ENCODE results near the gene GSTCD. TPM values are rescaled to one million over a fixed set of nuclear protein-coding genes. Genes with fewer than 3 reads are reported as not detected.

The GSTCD gene
- total and polyA plus RNA-seq, 2 experiments from 2014 or later, result 11.3 to 39.1 TPM

- H3K36me3 ChIP-seq (ENCODE audit: insufficient read depth), result no peaks in the 10 kb centered on the region
- H3F3A ChIP-seq (replicated peaks; ENCODE audit: low read depth), result no peaks in the 10 kb centered on the region
- no peaks in the 10 kb centered on the region for H3K79me2 ChIP-seq (replicated peaks; ENCODE audit: insufficient read depth)
- DNase-seq (ENCODE audit: low spot score), result no peak
- no peak overlapping the region for H3K27ac ChIP-seq (ENCODE audit: low read depth)
- H4K20me1 ChIP-seq (replicated peaks; ENCODE audit: insufficient read depth), result no peaks in the 10 kb centered on the region
- H3K27me3 ChIP-seq (ENCODE audit: insufficient read depth), result no peaks in the 10 kb centered on the region
- H3K9me2 ChIP-seq (ENCODE audit: insufficient read depth), result no peaks in the 10 kb centered on the region
- Mint-ChIP-seq H3K27me3 (ENCODE audit: insufficient read depth, low read depth, poor library complexity) (no peaks in the 10 kb centered on the region), H3K9me3 (no peaks in the 10 kb centered on the region), H3K36me3 (ENCODE audit: low read depth) (peaks cover 4% of the 10 kb centered on the region; the same call in 1 of the 3 replicates), H3K27ac (no peak overlapping the region), H3K4me1 (peaks cover 8% of the 10 kb centered on the region; the same call in 2 of the 3 replicates), H3K4me3 (no peak overlapping the region)
- no peaks in the 10 kb centered on the region for H3K4me1 ChIP-seq (ENCODE audit: insufficient read depth)
- no peak overlapping the region for H3K4me2 ChIP-seq
- H3K4me3 ChIP-seq, result no peak overlapping the region
- no peak overlapping the region for H2AFZ ChIP-seq
- TF ChIP-seq, protein P1, sequence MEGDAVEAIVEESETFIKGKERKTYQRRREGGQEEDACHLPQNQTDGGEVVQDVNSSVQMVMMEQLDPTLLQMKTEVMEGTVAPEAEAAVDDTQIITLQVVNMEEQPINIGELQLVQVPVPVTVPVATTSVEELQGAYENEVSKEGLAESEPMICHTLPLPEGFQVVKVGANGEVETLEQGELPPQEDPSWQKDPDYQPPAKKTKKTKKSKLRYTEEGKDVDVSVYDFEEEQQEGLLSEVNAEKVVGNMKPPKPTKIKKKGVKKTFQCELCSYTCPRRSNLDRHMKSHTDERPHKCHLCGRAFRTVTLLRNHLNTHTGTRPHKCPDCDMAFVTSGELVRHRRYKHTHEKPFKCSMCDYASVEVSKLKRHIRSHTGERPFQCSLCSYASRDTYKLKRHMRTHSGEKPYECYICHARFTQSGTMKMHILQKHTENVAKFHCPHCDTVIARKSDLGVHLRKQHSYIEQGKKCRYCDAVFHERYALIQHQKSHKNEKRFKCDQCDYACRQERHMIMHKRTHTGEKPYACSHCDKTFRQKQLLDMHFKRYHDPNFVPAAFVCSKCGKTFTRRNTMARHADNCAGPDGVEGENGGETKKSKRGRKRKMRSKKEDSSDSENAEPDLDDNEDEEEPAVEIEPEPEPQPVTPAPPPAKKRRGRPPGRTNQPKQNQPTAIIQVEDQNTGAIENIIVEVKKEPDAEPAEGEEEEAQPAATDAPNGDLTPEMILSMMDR (conservative IDR thresholded peaks at IDR 0.05; ENCODE audit: low read depth in 2 of 2), result no peak
- no peak for TF ChIP-seq REST (IDR thresholded peaks at IDR 0.05; ENCODE audit: unreplicated experiment)
- TF ChIP-seq ZNF331 (CRISPR knock-in tag; IDR thresholded peaks at IDR 0.05; ENCODE audit: low read depth), result no peak
- no peak for TF ChIP-seq CREB1 (CRISPR knock-in tag; IDR thresholded peaks at IDR 0.05; ENCODE audit: low read depth)
- no peak for TF ChIP-seq ZNF114 (CRISPR knock-in tag; IDR thresholded peaks at IDR 0.05)
- no peak for TF ChIP-seq EZH2phosphoT487 (IDR thresholded peaks at IDR 0.05; ENCODE audit: unreplicated experiment)
- TF ChIP-seq, protein P2, sequence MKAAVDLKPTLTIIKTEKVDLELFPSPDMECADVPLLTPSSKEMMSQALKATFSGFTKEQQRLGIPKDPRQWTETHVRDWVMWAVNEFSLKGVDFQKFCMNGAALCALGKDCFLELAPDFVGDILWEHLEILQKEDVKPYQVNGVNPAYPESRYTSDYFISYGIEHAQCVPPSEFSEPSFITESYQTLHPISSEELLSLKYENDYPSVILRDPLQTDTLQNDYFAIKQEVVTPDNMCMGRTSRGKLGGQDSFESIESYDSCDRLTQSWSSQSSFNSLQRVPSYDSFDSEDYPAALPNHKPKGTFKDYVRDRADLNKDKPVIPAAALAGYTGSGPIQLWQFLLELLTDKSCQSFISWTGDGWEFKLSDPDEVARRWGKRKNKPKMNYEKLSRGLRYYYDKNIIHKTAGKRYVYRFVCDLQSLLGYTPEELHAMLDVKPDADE (IDR thresholded peaks at IDR 0.05), result no peak
- no peak for TF ChIP-seq EZH2 (IDR thresholded peaks at IDR 0.05; ENCODE audit: low read depth, unreplicated experiment)
- no peak for TF ChIP-seq POLR2AphosphoS5 (IDR thresholded peaks at IDR 0.05; ENCODE audit: low read depth)
- TF ChIP-seq STAT1 (IDR thresholded peaks at IDR 0.05; ENCODE audit: unreplicated experiment), result no peak
- no peak for ATAC-seq
Observed at GRCh38 chr4:105822061-105822460, 113.5 kb downstream of the GSTCD start.

Measured in GM23338 (cell line).